Activated naive CD4-positive, alpha-beta T cell treated with anti-CD3 and anti-CD28 coated beads for 36 hours (primary cell): ENCODE measurements around the gene SYT9. TPM values are rescaled to one million over a fixed set of nuclear protein-coding genes. Genes with fewer than 3 reads are reported as not detected.

ENCODE experiments used
- CTCF ChIA-PET: fragments of 350-600 bp; sonication (Branson Sonifier 250); formaldehyde crosslinking; loops from one replicate; lab custom pipeline; 2021; ENCODE audit warnings: antibody characterized with exemption; lab: Charles Lee
- DNase-seq: peaks from one replicate; pipeline ENCODE4 v3.0.0-alpha.2; 2020
- H3K27ac Mint-ChIP-seq: one replicate; pipeline ENCODE4 v1.8.0; 2021; ENCODE audit warnings: mild to moderate bottlenecking, mixed read lengths
- H3K27me3 Mint-ChIP-seq: one replicate; pipeline ENCODE4 v1.8.0; 2021; ENCODE audit warnings: low read depth, mixed read lengths
- H3K36me3 Mint-ChIP-seq: one replicate; pipeline ENCODE4 v1.8.0; 2021; ENCODE audit warnings: low read depth, mixed read lengths
- H3K4me1 Mint-ChIP-seq: one replicate; pipeline ENCODE4 v1.8.0; 2021; ENCODE audit warnings: low read depth, mixed read lengths
- H3K4me3 Mint-ChIP-seq: one replicate; pipeline ENCODE4 v1.8.0; 2021; ENCODE audit warnings: mild to moderate bottlenecking, moderate library complexity, mixed read lengths
- H3K9me3 Mint-ChIP-seq: one replicate; pipeline ENCODE4 v1.8.0; 2021; ENCODE audit warnings: mixed read lengths
- intact Hi-C: fragments of 100-400 bp; cut with micrococcal nuclease; formaldehyde crosslinking; loops from one replicate; pipeline ENCODE4 v1.15.1; 2023
- total RNA-seq, 2 experiments: library from RNA; stranded (reverse); gene quantifications; one replicate each; pipeline ENCODE4 v1.2.3, GENCODE V29; 2021

The SYT9 gene
- total RNA-seq, 2 experiments from 2014 or later, result not detected

DNA sequence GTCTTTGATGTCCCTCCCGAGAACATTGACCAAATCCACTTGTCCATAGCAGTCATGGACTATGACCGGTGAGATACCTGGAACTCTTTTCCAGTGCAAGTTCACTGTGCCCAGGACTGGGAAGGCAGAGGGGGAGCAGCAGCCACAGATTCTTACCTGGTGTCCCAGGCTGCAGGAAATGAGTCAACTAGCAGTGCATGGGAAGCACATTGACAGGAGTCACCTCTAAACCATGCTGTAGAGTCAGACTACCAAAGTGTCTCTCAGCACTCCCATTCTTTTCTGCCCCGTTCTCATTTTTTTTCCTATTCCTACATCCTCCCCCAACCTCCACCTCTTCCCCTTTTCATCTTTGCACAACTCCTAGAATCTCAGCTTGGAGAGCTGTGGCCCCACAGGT lies 166.4 kb downstream of the SYT9 start:
- Mint-ChIP-seq H3K27ac (no peak overlapping the region), H3K36me3 (no peaks in the 10 kb centered on the region), H3K4me1 (peaks cover 8% of the 10 kb centered on the region), H3K4me3 (no peak overlapping the region), H3K27me3 (peaks cover 15% of the 10 kb centered on the region), H3K9me3 (no peaks in the 10 kb centered on the region)
- CTCF ChIA-PET, result no interaction called here
- intact Hi-C loops, result no loop called here
- no peak for DNase-seq

DNA sequence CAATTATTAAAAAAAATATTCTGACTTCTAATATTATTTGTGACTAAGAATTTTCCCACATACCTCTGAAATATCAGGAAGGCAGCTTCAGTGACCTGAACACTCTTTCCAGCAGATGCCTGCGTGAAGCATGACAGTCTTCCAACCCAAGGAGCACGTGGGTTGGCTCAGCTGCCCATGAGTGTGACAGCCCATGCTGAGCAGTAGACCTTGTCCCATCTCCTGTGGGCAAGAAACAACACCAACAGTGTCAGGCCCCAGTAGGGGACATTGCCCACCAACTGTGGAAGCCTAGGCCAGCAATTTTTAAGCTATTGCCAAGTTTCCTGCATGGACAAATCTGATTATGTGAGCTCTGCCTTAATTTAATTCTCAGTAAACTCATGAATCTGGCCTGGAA lies 167.2 kb downstream of the SYT9 start:
- Mint-ChIP-seq H3K4me3 (no peak overlapping the region), H3K9me3 (no peaks in the 10 kb centered on the region), H3K36me3 (no peaks in the 10 kb centered on the region), H3K4me1 (peaks cover 13% of the 10 kb centered on the region), H3K27me3 (peaks cover 11% of the 10 kb centered on the region), H3K27ac (no peak overlapping the region)
- DNase-seq, result no peak
- intact Hi-C loops, result no loop called here
- CTCF ChIA-PET, result interaction anchor here (0.6 to 1.0 kb wide), 2 partner anchors 145 to 322 kb away, joined by 3 read pairs; no protein-coding TSS in a partner anchor

DNA sequence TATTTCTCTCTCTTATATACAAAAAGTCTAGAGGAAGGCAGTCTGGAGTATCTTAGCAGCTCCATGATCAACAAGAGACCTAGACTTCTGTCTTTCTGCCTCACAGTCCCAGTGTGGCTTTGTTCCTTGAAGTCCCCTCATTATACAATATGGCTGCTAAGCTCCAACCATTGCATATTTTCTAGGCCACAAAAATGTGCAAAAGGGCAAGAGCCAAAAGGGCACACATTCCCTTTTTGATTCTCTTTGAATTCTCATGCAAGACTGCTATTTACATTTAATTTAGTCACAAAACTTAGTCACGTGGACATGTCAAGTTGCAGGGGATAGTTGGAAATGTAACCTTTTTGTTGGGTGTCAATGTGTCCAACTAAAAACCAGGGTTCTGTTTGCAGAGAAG lies 169.4 kb downstream of the SYT9 start:
- no peak for DNase-seq
- intact Hi-C loops, result no loop called here
- no peaks in the 10 kb centered on the region for H3K9me3 Mint-ChIP-seq
- CTCF ChIA-PET, result no interaction called here
- no peak overlapping the region for H3K4me3 Mint-ChIP-seq
- H3K4me1 Mint-ChIP-seq, result peaks cover 13% of the 10 kb centered on the region
- H3K36me3 Mint-ChIP-seq, result no peaks in the 10 kb centered on the region
- H3K27me3 Mint-ChIP-seq, result no peaks in the 10 kb centered on the region
- H3K27ac Mint-ChIP-seq, result no peak overlapping the region

DNA sequence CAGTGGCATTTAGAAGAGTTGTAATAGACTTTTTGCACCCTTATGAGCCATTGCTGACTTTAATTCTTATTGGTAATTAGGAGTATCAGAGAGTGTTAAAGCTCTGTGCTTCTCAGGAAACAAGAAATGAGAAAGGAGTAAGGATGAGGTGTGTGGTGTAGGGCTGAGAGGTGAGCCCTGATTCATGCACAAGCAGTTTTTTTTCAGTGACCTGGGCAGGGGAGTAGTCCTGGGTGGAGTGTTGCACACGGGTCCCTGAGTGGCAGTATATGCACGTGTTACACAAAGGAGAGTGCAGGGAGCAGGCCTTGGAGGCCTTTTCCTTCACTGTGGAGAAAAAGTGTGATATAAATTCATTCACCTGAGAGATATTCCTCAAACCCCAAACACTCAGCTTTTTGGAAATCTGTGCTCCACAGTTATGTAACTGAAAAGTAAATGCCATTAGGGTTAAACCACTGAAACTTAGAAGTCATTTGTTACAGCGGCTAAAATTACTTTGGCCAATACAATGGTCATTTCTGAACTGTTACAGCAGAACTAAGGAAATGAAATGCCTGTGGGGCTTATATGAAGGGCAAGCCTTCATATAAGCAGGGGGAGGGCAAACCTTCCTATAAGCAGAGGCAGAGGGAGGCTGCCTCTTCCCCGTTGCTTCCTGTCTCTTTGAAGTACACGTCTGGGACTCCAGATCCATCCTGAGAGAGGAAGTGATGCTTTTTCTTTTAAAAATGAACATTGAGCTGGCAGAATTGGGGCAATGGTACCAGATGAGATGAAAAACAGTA lies 171.0 kb downstream of the SYT9 start:
- Mint-ChIP-seq H3K9me3 (no peaks in the 10 kb centered on the region), H3K36me3 (no peaks in the 10 kb centered on the region), H3K27ac (no peak overlapping the region), H3K4me1 (peaks cover 13% of the 10 kb centered on the region), H3K27me3 (no peaks in the 10 kb centered on the region), H3K4me3 (no peak overlapping the region)
- CTCF ChIA-PET, result interaction anchor here (0.9 kb wide), 1 partner anchor 19 kb away, joined by 3 read pairs; no protein-coding TSS in a partner anchor
- intact Hi-C loops, result loop anchor here (2.0 kb wide), 1 partner anchor 14 kb away; no protein-coding TSS in a partner anchor
- DNase-seq, result peak; percentile 19

DNA sequence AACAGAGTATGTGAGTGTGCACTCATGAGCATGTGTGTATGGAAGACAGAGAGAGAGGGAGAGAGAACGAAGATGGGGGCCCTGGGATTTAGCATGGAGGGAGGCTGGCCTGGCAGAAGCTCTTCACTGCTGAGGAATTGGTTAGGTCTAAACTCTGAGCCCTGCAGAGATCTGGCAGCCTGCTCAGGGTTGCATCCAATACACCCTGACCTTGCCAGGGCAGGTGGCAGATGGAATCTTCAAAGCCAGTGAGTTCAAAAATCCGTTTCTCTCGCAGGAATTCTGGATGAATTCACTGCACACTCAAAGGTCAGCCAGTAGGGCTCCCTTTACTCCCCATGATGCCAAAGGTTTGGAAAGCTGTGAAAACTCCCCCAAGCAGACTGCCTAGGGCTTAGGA lies 172.2 kb downstream of the SYT9 start:
- no peaks in the 10 kb centered on the region for H3K36me3 Mint-ChIP-seq
- no peak overlapping the region for H3K4me3 Mint-ChIP-seq
- no peaks in the 10 kb centered on the region for H3K27me3 Mint-ChIP-seq
- peaks cover 13% of the 10 kb centered on the region for H3K4me1 Mint-ChIP-seq
- DNase-seq, result no peak
- H3K9me3 Mint-ChIP-seq, result no peaks in the 10 kb centered on the region
- CTCF ChIA-PET, result interaction anchor here (1.0 kb wide), 1 partner anchor 13 kb away, joined by 4 read pairs; no protein-coding TSS in a partner anchor
- no peak overlapping the region for H3K27ac Mint-ChIP-seq
- intact Hi-C loops, result loop anchor here (2.0 kb wide), 1 partner anchor 13 kb away; no protein-coding TSS in a partner anchor

GRCh38 chr11:7427733-7428132 lies 176.0 kb downstream of the SYT9 start:
- Mint-ChIP-seq H3K27ac (no peak overlapping the region), H3K4me3 (no peak overlapping the region), H3K27me3 (no peaks in the 10 kb centered on the region), H3K36me3 (no peaks in the 10 kb centered on the region), H3K4me1 (peaks cover 8% of the 10 kb centered on the region), H3K9me3 (no peaks in the 10 kb centered on the region)
- CTCF ChIA-PET, result no interaction called here
- intact Hi-C loops, result no loop called here
- DNase-seq, result no peak

GRCh38 chr11:7428196-7428595 lies 176.5 kb downstream of the SYT9 start:
- Mint-ChIP-seq H3K36me3 (no peaks in the 10 kb centered on the region), H3K9me3 (no peaks in the 10 kb centered on the region), H3K27ac (no peak overlapping the region), H3K4me3 (no peak overlapping the region), H3K4me1 (peaks cover 4% of the 10 kb centered on the region), H3K27me3 (no peaks in the 10 kb centered on the region)
- intact Hi-C loops, result no loop called here
- no peak for DNase-seq
- CTCF ChIA-PET, result no interaction called here

DNA sequence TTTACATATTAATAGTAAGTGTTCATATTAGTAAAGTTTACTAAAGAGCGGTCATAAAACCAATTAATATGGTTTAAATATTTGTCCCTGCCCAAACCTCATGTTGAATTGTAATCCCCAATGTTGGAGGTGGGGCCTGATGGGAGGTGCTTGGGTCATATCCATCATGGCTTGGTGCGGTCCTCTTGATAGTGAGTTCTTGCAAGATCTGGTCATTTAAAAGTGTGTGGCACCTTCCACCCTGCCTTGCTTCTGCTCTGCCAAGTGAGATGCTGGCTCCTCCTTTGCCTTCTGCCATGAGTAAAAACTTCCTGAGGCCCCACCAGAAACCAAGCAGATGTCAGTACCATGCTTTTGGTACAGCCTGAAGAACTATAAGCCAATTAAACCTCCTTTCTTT lies 178.8 kb downstream of the SYT9 start:
- intact Hi-C loops, result no loop called here
- Mint-ChIP-seq H3K27ac (no peak overlapping the region), H3K27me3 (no peaks in the 10 kb centered on the region), H3K4me3 (no peak overlapping the region), H3K4me1 (no peaks in the 10 kb centered on the region), H3K9me3 (no peaks in the 10 kb centered on the region), H3K36me3 (no peaks in the 10 kb centered on the region)
- CTCF ChIA-PET, result no interaction called here
- no peak for DNase-seq

GRCh38 chr11:7435176-7435575 lies 183.5 kb downstream of the SYT9 start:
- Mint-ChIP-seq H3K4me1 (peaks cover 11% of the 10 kb centered on the region), H3K27me3 (no peaks in the 10 kb centered on the region), H3K9me3 (no peaks in the 10 kb centered on the region), H3K27ac (no peak overlapping the region), H3K4me3 (no peak overlapping the region), H3K36me3 (no peaks in the 10 kb centered on the region)
- intact Hi-C loops, result no loop called here
- CTCF ChIA-PET, result interaction anchor here (1.3 kb wide), 1 partner anchor 78 kb away, joined by 3 read pairs; no protein-coding TSS in a partner anchor
- DNase-seq, result no peak

DNA sequence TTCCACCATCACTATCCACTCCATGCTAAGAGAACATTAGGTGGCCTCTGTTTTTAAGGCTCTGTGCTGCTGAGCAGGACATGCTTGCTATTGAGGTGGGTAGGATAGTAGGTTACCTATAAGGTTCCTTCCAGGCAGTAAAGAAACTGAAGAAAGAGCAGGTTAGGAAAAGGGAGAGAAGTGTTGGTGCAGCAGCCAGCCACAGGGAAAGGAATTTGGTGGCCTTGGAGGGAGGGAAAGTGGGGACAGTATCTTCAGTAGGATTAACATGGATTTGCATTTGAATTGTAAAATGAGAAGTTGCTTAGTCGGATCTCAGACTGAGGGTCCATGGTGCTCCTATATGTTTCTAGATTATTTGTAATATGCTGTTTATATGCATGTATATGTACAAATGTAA lies 184.4 kb downstream of the SYT9 start:
- H3K27ac Mint-ChIP-seq, result no peak overlapping the region
- CTCF ChIA-PET, result interaction anchor here (0.8 to 1.6 kb wide), 5 partner anchors 12 to 336 kb away, joined by 3 to 5 read pairs (median 3); no protein-coding TSS in a partner anchor
- H3K4me3 Mint-ChIP-seq, result no peak overlapping the region
- H3K9me3 Mint-ChIP-seq, result no peaks in the 10 kb centered on the region
- no peaks in the 10 kb centered on the region for H3K36me3 Mint-ChIP-seq
- peaks cover 11% of the 10 kb centered on the region for H3K4me1 Mint-ChIP-seq
- no peaks in the 10 kb centered on the region for H3K27me3 Mint-ChIP-seq
- no peak for DNase-seq
- intact Hi-C loops, result loop anchor here (2.0 kb wide), 1 partner anchor 13 kb away; no protein-coding TSS in a partner anchor

- H3K4me3 Mint-ChIP-seq, result no peak overlapping the region
- H3K27me3 Mint-ChIP-seq, result no peaks in the 10 kb centered on the region
- no peak overlapping the region for H3K27ac Mint-ChIP-seq
- no peaks in the 10 kb centered on the region for H3K36me3 Mint-ChIP-seq
- intact Hi-C loops, result loop anchor here (2.0 kb wide), 1 partner anchor 14 kb away; no protein-coding TSS in a partner anchor
- H3K9me3 Mint-ChIP-seq, result no peaks in the 10 kb centered on the region
- H3K4me1 Mint-ChIP-seq, result peaks cover 11% of the 10 kb centered on the region
- DNase-seq, result peak; percentile 49
- CTCF ChIA-PET, result interaction anchor here (0.8 to 1.6 kb wide), 5 partner anchors 13 to 337 kb away, joined by 3 to 5 read pairs (median 3); no protein-coding TSS in a partner anchor
These were observed 185.0 kb downstream of the SYT9 start for GRCh38 chr11:7436657-7437056.

DNA sequence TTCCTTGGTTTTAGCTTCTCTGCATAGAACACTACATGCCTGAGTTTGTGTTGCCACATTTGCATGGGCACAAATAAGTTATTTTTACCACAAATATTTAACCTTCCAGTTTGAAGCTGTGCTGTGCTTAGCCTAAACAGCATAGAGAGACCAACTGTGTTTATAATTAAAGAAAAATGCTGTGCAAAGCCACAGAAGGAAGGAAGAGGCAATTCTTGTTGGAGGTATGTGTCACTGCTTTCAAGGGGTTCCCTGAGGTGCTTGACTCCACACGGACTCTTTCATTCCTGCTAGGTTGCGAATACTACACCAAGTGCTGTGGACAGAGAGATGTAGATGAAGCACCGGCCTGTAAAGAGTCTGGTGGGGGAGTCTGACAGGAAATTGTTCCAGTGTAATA lies 186.0 kb downstream of the SYT9 start:
- no peak overlapping the region for H3K4me3 Mint-ChIP-seq
- intact Hi-C loops, result loop anchor here (2.0 kb wide), 1 partner anchor 15 kb away; no protein-coding TSS in a partner anchor
- no peak for DNase-seq
- no peaks in the 10 kb centered on the region for H3K9me3 Mint-ChIP-seq
- H3K36me3 Mint-ChIP-seq, result no peaks in the 10 kb centered on the region
- CTCF ChIA-PET, result no interaction called here
- no peak overlapping the region for H3K27ac Mint-ChIP-seq
- no peaks in the 10 kb centered on the region for H3K27me3 Mint-ChIP-seq
- peaks cover 11% of the 10 kb centered on the region for H3K4me1 Mint-ChIP-seq
